Astrocyte (in vitro differentiated cells and primary cell): Measurements from ENCODE around the gene DENND1C.

Experiments used
- EZH2 ChIP-seq: IDR thresholded peaks from 2 replicates; pipeline ENCODE4 v1.6.1; 2012; ENCODE audit warnings: mild to moderate bottlenecking, low read length, inconsistent platforms; ENCODE audit not compliant: insufficient read depth
- TF ChIP-seq, protein P1 (sequence below): IDR thresholded peaks from 2 replicates; pipeline ENCODE4 v1.5.1; 2011; ENCODE audit warnings: low read depth, mild to moderate bottlenecking, inconsistent platforms, low read length, moderate library complexity; ENCODE audit not compliant: insufficient read depth

DNA sequence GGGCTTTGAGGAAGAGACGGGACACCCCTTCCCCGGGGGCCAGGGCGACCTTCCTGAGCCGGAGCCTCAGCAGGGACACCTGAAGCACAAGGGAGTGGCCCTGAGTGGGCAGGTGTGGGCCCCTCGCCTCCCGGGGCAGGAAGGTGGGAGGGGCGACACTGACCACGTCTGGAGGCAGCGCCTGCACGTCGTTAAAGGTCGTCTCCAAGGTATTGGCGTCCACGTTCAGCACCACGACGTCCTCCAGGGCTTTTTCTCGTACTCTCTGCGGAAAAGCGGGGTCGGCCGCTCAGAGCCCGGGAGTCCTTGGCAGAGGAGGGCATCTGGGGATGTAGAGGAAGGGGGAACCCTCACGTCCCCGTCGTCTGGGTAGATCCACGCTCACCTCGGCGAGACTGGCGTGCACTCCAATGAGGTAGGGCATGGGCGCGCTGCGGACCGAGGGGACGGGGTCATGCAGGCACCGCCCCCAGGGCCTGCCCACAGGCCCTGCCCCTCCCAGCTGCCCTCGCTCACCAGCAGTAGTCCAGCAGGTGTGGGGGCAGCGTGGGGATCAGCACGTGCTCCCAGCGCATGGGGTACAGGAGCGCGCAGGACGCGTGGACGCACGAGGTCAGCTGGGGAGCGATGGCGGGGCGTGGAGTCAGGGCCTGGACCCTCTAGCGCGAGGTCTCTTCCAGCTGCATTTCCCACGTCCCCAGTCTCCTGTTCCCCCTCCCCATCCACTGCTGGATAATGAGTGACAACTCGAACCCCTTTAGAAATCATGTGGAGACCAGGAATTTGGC lies 6.1 kb downstream of the DENND1C start:
- TF ChIP-seq, protein P1, sequence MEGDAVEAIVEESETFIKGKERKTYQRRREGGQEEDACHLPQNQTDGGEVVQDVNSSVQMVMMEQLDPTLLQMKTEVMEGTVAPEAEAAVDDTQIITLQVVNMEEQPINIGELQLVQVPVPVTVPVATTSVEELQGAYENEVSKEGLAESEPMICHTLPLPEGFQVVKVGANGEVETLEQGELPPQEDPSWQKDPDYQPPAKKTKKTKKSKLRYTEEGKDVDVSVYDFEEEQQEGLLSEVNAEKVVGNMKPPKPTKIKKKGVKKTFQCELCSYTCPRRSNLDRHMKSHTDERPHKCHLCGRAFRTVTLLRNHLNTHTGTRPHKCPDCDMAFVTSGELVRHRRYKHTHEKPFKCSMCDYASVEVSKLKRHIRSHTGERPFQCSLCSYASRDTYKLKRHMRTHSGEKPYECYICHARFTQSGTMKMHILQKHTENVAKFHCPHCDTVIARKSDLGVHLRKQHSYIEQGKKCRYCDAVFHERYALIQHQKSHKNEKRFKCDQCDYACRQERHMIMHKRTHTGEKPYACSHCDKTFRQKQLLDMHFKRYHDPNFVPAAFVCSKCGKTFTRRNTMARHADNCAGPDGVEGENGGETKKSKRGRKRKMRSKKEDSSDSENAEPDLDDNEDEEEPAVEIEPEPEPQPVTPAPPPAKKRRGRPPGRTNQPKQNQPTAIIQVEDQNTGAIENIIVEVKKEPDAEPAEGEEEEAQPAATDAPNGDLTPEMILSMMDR: no peak
- TF ChIP-seq EZH2: peak; percentile 41
